Mucosa of gallbladder (tissue), 1 donor: ENCODE data around the gene C11orf86. TPM values are rescaled to one million over a fixed set of nuclear protein-coding genes. Genes with fewer than 3 reads are reported as not detected.
A peak's percentile ranks its signal among the peaks of the same experiment; 100 is the strongest.
"Not testable (repeated sequence)": the region's sequence is repeated elsewhere in the genome, so short reads cannot be mapped to it uniquely, and the experiment has no call there.

Source experiments
- DNase-seq: peaks from one replicate; pipeline ENCODE4 v3.0.0-alpha.2; 2020; ENCODE audit warnings: low spot score
- total RNA-seq: library from RNA; stranded (reverse); gene quantifications from one replicate; pipeline ENCODE4 v1.2.1, GENCODE V29; 2021
- donor health status: DM: no; HTN: no; CAD: no.

The C11orf86 gene
- not detected for total RNA-seq

GRCh38 chr11:66974724-66975404 is at the start of gene C11orf86:
TSS of gene C11orf86 (plus strand) at chr11:66975304. CDS start at chr11:66975363, 59 bp downstream.
- DNase-seq, result no peak

- no peak for DNase-seq
Observed at GRCh38 chr11:66929753-66930152, 45.4 kb upstream of the C11orf86 start.

GRCh38 chr11:66932543-66932942 is 42.6 kb upstream of the C11orf86 start:
- no peak for DNase-seq

- DNase-seq, result no peak
Observed at GRCh38 chr11:66933531-66933930, 41.6 kb upstream of the C11orf86 start.

GRCh38 chr11:66934950-66935779 is 39.9 kb upstream of the C11orf86 start:
- no peak for DNase-seq

- no peak for DNase-seq
Observed at GRCh38 chr11:66936311-66936711, 38.8 kb upstream of the C11orf86 start.

- DNase-seq, result no peak
Observed at GRCh38 chr11:66937193-66937733, 37.8 kb upstream of the C11orf86 start.

GRCh38 chr11:66938582-66939135 is 36.4 kb upstream of the C11orf86 start:
- no peak for DNase-seq

- DNase-seq, result no peak
Observed at GRCh38 chr11:66950112-66950535, 25.0 kb upstream of the C11orf86 start.

GRCh38 chr11:66951135-66951534 is 24.0 kb upstream of the C11orf86 start:
- no peak for DNase-seq

GRCh38 chr11:66951927-66952337 is 23.2 kb upstream of the C11orf86 start:
- DNase-seq, result no peak

GRCh38 chr11:66953081-66953833 is 21.8 kb upstream of the C11orf86 start:
- no peak for DNase-seq

- no peak for DNase-seq
Observed at GRCh38 chr11:66956689-66957290, 18.3 kb upstream of the C11orf86 start.

GRCh38 chr11:66957971-66958231 is 17.2 kb upstream of the C11orf86 start:
- no peak for DNase-seq

- DNase-seq, result peak; percentile 100
Observed at GRCh38 chr11:66958232-66958955, 16.7 kb upstream of the C11orf86 start, which contains the start of gene PC. TSS of gene PC (minus strand) at chr11:66958383. CDS start at chr11:66872159, 86,224 bp downstream.

GRCh38 chr11:66958956-66959274 is 16.2 kb upstream of the C11orf86 start:
- DNase-seq, result no peak

- DNase-seq, result not testable (repeated sequence)
Observed at GRCh38 chr11:66961691-66962213, 13.4 kb upstream of the C11orf86 start.

- DNase-seq, result no peak
Observed at GRCh38 chr11:66962247-66962646, 12.9 kb upstream of the C11orf86 start.

GRCh38 chr11:66962801-66963200 is 12.3 kb upstream of the C11orf86 start:
- DNase-seq, result no peak

GRCh38 chr11:66964495-66964894 is 10.6 kb upstream of the C11orf86 start:
- no peak for DNase-seq

- no peak for DNase-seq
Observed at GRCh38 chr11:66966351-66966750, 8.8 kb upstream of the C11orf86 start.
